Globus pallidus (tissue), 1 donor: Measurements from ENCODE around the gene ANKRD36.
"Not testable (repeated sequence)": the region's sequence is repeated elsewhere in the genome, so short reads cannot be mapped to it uniquely, and the experiment has no call there.

Experiments used
- DNase-seq: peaks from one replicate; pipeline ENCODE4 v3.0.0-alpha.2; 2015; ENCODE audit warnings: low spot score

Gene ANKRD36

GRCh38 chr2:97293687-97294086, 180.7 kb downstream of the ANKRD36 start:
- DNase-seq, result not testable (repeated sequence)
